ENCODE data around the gene NUDT13.
"Not testable (repeated sequence)": the region's sequence is repeated elsewhere in the genome, so short reads cannot be mapped to it uniquely, and the experiment has no call there.

The NUDT13 gene

GRCh38 chr10:73136627-73137026, 26.4 kb downstream of the NUDT13 start:
- Histone ChIP-seq H3K9ac (no peak overlapping the region), H3K9me3 (replicated peaks in 1 of 11) (no peaks in the 10 kb centered on the region), H3K4me3 (no peak overlapping the region), H3K27me3 (no peaks in the 10 kb centered on the region), H3K27ac (no peak overlapping the region), H3K36me3 (peaks cover 96 to 100% (median 98%) of the 10 kb centered on the region in 11 experiments), H3K4me1 (peaks cover 0 to 18% (median 15%) of the 10 kb centered on the region in 10 experiments; a peak in 17 of 20 replicates), H4K20me1 (peaks cover 0 to 7% (median 0%) of the 10 kb centered on the region in 11 experiments; a peak in 4 of 22 replicates), H3K4me2 (no peak overlapping the region)
- no peak for TF ChIP-seq Cebpa-rat (IDR thresholded peaks at IDR 0.05)

GRCh38 chr10:73139251-73139650, 29.0 kb downstream of the NUDT13 start:
- H3K27me3 ChIP-seq = no peaks in the 10 kb centered on the region
- H3K9me3 ChIP-seq (replicated peaks in 1 of 11) = no peaks in the 10 kb centered on the region
- TF ChIP-seq Cebpa-rat (IDR thresholded peaks at IDR 0.05) = no peak
- peaks cover 97 to 100% (median 99%) of the 10 kb centered on the region in 11 experiments for H3K36me3 ChIP-seq
- H3K4me3 ChIP-seq = no peak overlapping the region
- H4K20me1 ChIP-seq = no peaks in the 10 kb centered on the region
- no peak overlapping the region for H3K4me2 ChIP-seq
- H3K27ac ChIP-seq = no peak overlapping the region
- no peaks in the 10 kb centered on the region for H3K4me1 ChIP-seq
- H3K9ac ChIP-seq = no peak overlapping the region

GRCh38 chr10:73141603-73142002, 31.3 kb downstream of the NUDT13 start:
- no peak for TF ChIP-seq Cebpa-rat (IDR thresholded peaks at IDR 0.05)
- H3K9me3 ChIP-seq (replicated peaks in 1 of 11) = no peaks in the 10 kb centered on the region
- H3K27ac ChIP-seq = no peak overlapping the region
- H3K4me3 ChIP-seq = no peak overlapping the region
- no peak overlapping the region for H3K4me2 ChIP-seq
- no peak overlapping the region for H3K9ac ChIP-seq
- peaks cover 98 to 100% (median 99%) of the 10 kb centered on the region in 11 experiments for H3K36me3 ChIP-seq
- no peaks in the 10 kb centered on the region for H3K27me3 ChIP-seq
- 0 out of 22 replicates have a peak, but pooled peaks cover 0 to 2% (median 0%) of the 10 kb centered on the region in 11 experiments for H4K20me1 ChIP-seq
- no peaks in the 10 kb centered on the region for H3K4me1 ChIP-seq

GRCh38 chr10:73150633-73151413, 40.6 kb downstream of the NUDT13 start:
- not testable (repeated sequence) for H3K27ac ChIP-seq; H3K4me3 ChIP-seq; H3K9ac ChIP-seq; H3K27me3 ChIP-seq; H3K4me1 ChIP-seq; H3K4me2 ChIP-seq; H3K9me3 ChIP-seq (replicated peaks in 1 of 11)
- peaks cover 81 to 88% (median 86%) of the 10 kb centered on the region in 11 experiments for H3K36me3 ChIP-seq
- peaks cover 0 to 16% (median 4%) of the 10 kb centered on the region in 11 experiments; a peak in 7 of 22 replicates for H4K20me1 ChIP-seq

DNA sequence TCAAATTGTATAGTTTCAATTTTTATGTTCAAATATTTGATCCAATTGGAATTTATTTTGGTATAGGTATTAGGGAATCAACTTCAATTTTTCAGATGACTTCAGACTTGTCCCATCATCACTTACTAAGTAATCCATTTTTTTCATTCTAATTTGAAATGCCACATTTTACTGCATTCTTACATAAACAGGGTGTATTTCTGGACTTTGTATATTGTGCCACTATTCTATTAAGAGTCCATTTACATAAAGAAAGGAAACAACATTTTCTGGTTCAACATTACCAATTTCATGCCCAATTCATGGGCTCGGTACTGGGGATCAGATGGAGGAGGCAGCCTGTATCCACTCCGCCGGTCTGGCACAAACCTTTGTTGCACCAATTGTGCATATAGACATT, 41.8 kb downstream of the NUDT13 start:
- Histone ChIP-seq H3K36me3 (peaks cover 81 to 88% (median 86%) of the 10 kb centered on the region in 11 experiments), H3K9me3 (replicated peaks in 1 of 11) (peaks cover 0 to 6% (median 0%) of the 10 kb centered on the region in 11 experiments; a peak in 1 of 22 replicates), H3K4me2 (no peak overlapping the region), H3K9ac (no peak overlapping the region), H3K4me1 (no peaks in the 10 kb centered on the region), H3K4me3 (no peak overlapping the region), H4K20me1 (peaks cover 0 to 16% (median 9%) of the 10 kb centered on the region in 11 experiments; a peak in 8 of 22 replicates), H3K27ac (no peak overlapping the region), H3K27me3 (no peaks in the 10 kb centered on the region)
- no peak for TF ChIP-seq Cebpa-rat (IDR thresholded peaks at IDR 0.05)

DNA sequence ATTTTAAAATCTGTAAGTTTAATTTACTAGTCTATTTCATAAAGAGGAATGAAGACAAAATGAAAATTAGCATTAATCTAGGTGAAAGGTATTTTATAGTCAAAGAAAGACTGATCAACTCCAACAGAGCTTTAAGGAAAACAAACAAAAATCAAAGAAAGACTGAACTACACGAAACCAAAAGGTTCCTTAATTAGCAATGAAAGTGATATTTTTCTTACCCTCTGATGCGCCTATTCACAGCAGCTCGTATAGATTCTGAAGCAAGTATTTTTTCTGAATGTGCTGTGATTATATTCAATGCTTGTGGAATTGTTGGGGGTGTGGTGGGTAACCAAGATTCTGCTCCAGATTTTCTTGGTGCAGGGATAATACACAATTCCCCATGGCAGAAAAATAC, 45.8 kb downstream of the NUDT13 start:
- H3K27me3 ChIP-seq = no peaks in the 10 kb centered on the region
- no peak overlapping the region for H3K4me2 ChIP-seq
- H3K36me3 ChIP-seq = peaks cover 80 to 94% (median 87%) of the 10 kb centered on the region in 11 experiments

DNA sequence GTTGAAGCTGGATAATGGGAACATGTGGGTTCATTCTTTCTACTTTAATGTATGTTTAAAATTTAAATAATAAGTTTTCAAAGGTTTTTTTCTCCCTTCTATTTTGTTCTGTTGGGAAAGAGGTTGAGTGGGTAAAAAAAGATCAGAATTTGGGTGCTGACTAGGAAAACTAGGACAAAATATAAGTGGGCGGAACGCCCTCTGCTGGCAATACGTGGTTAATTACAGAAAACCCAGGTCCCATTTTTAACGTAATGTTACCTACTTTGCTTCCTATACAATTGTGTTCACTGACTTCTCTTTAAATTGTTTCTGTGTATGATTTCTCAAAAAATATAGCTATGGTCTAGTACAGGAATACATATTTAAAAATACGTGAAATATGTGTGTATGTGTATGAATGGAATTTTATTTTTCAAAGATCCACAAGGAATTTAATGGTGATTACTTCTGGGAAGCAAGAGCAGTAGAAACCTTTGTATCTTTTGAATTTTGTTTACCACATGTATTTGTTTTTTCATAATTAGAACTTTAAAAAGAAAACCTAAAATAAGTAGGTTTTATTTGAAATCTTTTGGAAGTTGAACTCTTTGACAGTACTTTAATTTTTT, 48.9 kb downstream of the NUDT13 start:
- H3K4me2 ChIP-seq = no peak overlapping the region
- no peak for TF ChIP-seq Cebpa-rat (IDR thresholded peaks at IDR 0.05)
- H3K4me3 ChIP-seq = no peak overlapping the region
- no peak overlapping the region for H3K27ac ChIP-seq
- H3K4me1 ChIP-seq = peaks cover 0 to 33% (median 6%) of the 10 kb centered on the region in 10 experiments; a peak in 10 of 20 replicates
- H3K36me3 ChIP-seq = peaks cover 72 to 94% (median 86%) of the 10 kb centered on the region in 11 experiments
- H3K9me3 ChIP-seq (replicated peaks in 1 of 11) = no peaks in the 10 kb centered on the region
- H3K27me3 ChIP-seq = no peaks in the 10 kb centered on the region
- H4K20me1 ChIP-seq = peaks cover 30 to 66% (median 53%) of the 10 kb centered on the region in 11 experiments; a peak in 20 of 22 replicates
- no peak overlapping the region for H3K9ac ChIP-seq

More for the DNA sequence above, 45.8 kb downstream of the NUDT13 start:
- H3K4me3 ChIP-seq = no peak overlapping the region
- H4K20me1 ChIP-seq = peaks cover 9 to 35% (median 25%) of the 10 kb centered on the region in 11 experiments; a peak in 20 of 22 replicates
- peaks cover 0 to 6% (median 0%) of the 10 kb centered on the region in 11 experiments; a peak in 1 of 22 replicates for H3K9me3 ChIP-seq (replicated peaks in 1 of 11)
- 0 out of 22 replicates have a peak overlapping the region, but pooled peaks of 1 of the 11 experiments have one; percentile 12 for H3K9ac ChIP-seq
- TF ChIP-seq Cebpa-rat (IDR thresholded peaks at IDR 0.05) = no peak
- H3K27ac ChIP-seq = no peak overlapping the region
- H3K4me1 ChIP-seq = peaks cover 0 to 3% (median 0%) of the 10 kb centered on the region in 10 experiments; a peak in 2 of 20 replicates

- Histone ChIP-seq H3K4me1 (peaks cover 3 to 42% (median 10%) of the 10 kb centered on the region in 10 experiments; a peak in 14 of 20 replicates), H4K20me1 (peaks cover 31 to 72% (median 53%) of the 10 kb centered on the region in 11 experiments; a peak in 20 of 22 replicates), H3K27me3 (no peaks in the 10 kb centered on the region), H3K4me2 (peak overlapping the region in 1 of 11 experiments; percentile 25; a peak in 1 of 22 replicates), H3K9me3 (replicated peaks in 1 of 11) (no peaks in the 10 kb centered on the region), H3K36me3 (peaks cover 66 to 94% (median 81%) of the 10 kb centered on the region in 11 experiments), H3K27ac (no peak overlapping the region), H3K9ac (peak overlapping the region in 2 of 11 experiments; percentile 28 to 59; a peak in 2 of 22 replicates), H3K4me3 (no peak overlapping the region)
- no peak for TF ChIP-seq Cebpa-rat (IDR thresholded peaks at IDR 0.05)
Measured at GRCh38 chr10:73161079-73161478, 50.8 kb downstream of the NUDT13 start.

GRCh38 chr10:73161662-73162061, 51.4 kb downstream of the NUDT13 start:
- Histone ChIP-seq H3K9ac (peak overlapping the region in 2 of 11 experiments; percentile 29 to 59; a peak in 3 of 22 replicates), H3K4me1 (peaks cover 4 to 48% (median 14%) of the 10 kb centered on the region in 10 experiments; a peak in 17 of 20 replicates), H3K4me2 (peak overlapping the region in 2 of 11 experiments; percentile 25 to 28; a peak in 2 of 22 replicates), H3K27me3 (no peaks in the 10 kb centered on the region), H3K4me3 (no peak overlapping the region), H3K9me3 (replicated peaks in 1 of 11) (peaks cover 0 to 2% (median 0%) of the 10 kb centered on the region in 11 experiments; a peak in 1 of 22 replicates), H3K36me3 (peaks cover 60 to 94% (median 75%) of the 10 kb centered on the region in 11 experiments), H4K20me1 (peaks cover 31 to 72% (median 53%) of the 10 kb centered on the region in 11 experiments; a peak in 20 of 22 replicates), H3K27ac (no peak overlapping the region; a peak in 1 of 22 replicates)
- TF ChIP-seq Cebpa-rat (IDR thresholded peaks at IDR 0.05) = no peak
